HepG2 (cell line): ENCODE data around the gene MEGF6. TPM values are rescaled to one million over a fixed set of nuclear protein-coding genes. Genes with fewer than 3 reads are reported as not detected.

Source experiments
- ATAC-seq: fragments of 200-7000 bp; cut with Tn5 transposase; 3 replicates; pipeline ENCODE4 v1.9.1; 2020; ENCODE audit warnings: mild to moderate bottlenecking, moderate library complexity
- BruUV-seq: library from RNA; stranded (reverse); fragments of 400-500 nt; replicated peaks from 2 replicates; lab custom pipeline; 2021; lab: Mats Ljungman, UMichigan
- CTCF ChIA-PET: fragments of 300-600 bp; formaldehyde crosslinking; extraction: SDS; loops from one replicate; lab custom pipeline; 2021; ENCODE audit warnings: low total read pairs, inconsistent platforms, low intra/inter-chr PET ratio; lab: Yijun Ruan, JAX
- POLR2A ChIA-PET: fragments of 350-600 bp; sonication (Branson Sonifier 250); formaldehyde crosslinking; loops from one replicate; lab custom pipeline; 2020; ENCODE audit warnings: antibody characterized with exemption, inconsistent platforms; lab: Yijun Ruan, JAX
- DNase-seq: peaks from one replicate; pipeline ENCODE4 v3.0.0-alpha.2; 2015; ENCODE audit warnings: low spot score
- FAIRE-seq: peaks from 3 replicates; lab custom pipeline; 2011; peaks lifted over from hg19 to GRCh38; lab: Jason Lieb, UNC
- H2AFZ ChIP-seq: one replicate; pipeline ENCODE4 v1.6.1; 2011; ENCODE audit warnings: low read length, inconsistent platforms
- H3K27ac ChIP-seq: fragments of 300-600 bp; 3 replicates; pipeline ENCODE4 v1.8.0; 2011; ENCODE audit warnings: mixed run types, mild to moderate bottlenecking, mixed read lengths, low read length, inconsistent platforms; ENCODE audit not compliant: insufficient read depth; ENCODE audit errors: extremely low read length
- H3K27me3 ChIP-seq, 2 experiments: fragments of 200-600 bp in 1 of 2; 2 replicates in 1 of 2; 3 replicates in 1 of 2; pipeline versions ENCODE4 v1.6.0 to v1.8.0; 2011; ENCODE audit warnings: low read length in 2 of 2, mild to moderate bottlenecking in 2 of 2, moderate library complexity in 2 of 2, inconsistent platforms in 1 of 2; ENCODE audit not compliant: insufficient read depth in 2 of 2, control insufficient read depth in 1 of 2
- H3K36me3 ChIP-seq, 2 experiments: fragments of 200-600 bp in 1 of 2; replicated peaks in 1 of 2; 2 replicates in 1 of 2; 3 replicates in 1 of 2; pipeline versions ENCODE4 v1.5.1 to v1.8.0; 2011; ENCODE audit warnings: low read length in 2 of 2, inconsistent platforms in 1 of 2; ENCODE audit not compliant: insufficient read depth in 2 of 2, control insufficient read depth in 1 of 2
- H3K4me1 ChIP-seq: 2 replicates; pipeline ENCODE4 v1.5.1; 2012; ENCODE audit warnings: low read length, inconsistent platforms; ENCODE audit not compliant: insufficient read depth
- H3K4me2 ChIP-seq: 2 replicates; pipeline ENCODE4 v1.6.0; 2011; ENCODE audit warnings: low read depth, low read length, inconsistent platforms
- H3K4me3 ChIP-seq, 3 experiments: fragments of 200-600 bp in 1 of 3; sonication (generic), shearing (Covaris generic) in 1 of 3; replicated peaks in 1 of 3; 2 replicates each; pipeline ENCODE4 v1.5.1; 2011 to 2016; ENCODE audit warnings: low read length in 3 of 3, inconsistent platforms in 2 of 3, low read depth in 2 of 3, mild to moderate bottlenecking in 2 of 3, control low read depth in 1 of 3, mixed read lengths in 1 of 3; ENCODE audit not compliant: insufficient read depth in 1 of 3
- H3K79me2 ChIP-seq: one replicate; pipeline ENCODE4 v1.6.1; 2011; ENCODE audit warnings: low read length, inconsistent platforms; ENCODE audit not compliant: insufficient read depth
- H3K9ac ChIP-seq: 2 replicates; pipeline ENCODE4 v1.6.0; 2011; ENCODE audit warnings: mild to moderate bottlenecking, low read depth, low read length, inconsistent platforms; ENCODE audit not compliant: insufficient read depth
- H3K9me3 ChIP-seq: 2 replicates; pipeline ENCODE4 v1.5.1; 2012; ENCODE audit warnings: mild to moderate bottlenecking, low read length
- H4K20me1 ChIP-seq: 2 replicates; pipeline ENCODE4 v1.6.0; 2011; ENCODE audit warnings: inconsistent platforms, mild to moderate bottlenecking, low read length, moderate library complexity; ENCODE audit not compliant: insufficient read depth
- ARNT2 ChIP-seq: sonication (generic); formaldehyde crosslinking; IDR thresholded peaks from 2 replicates; pipeline ENCODE4 v1.8.0; 2022; ENCODE audit warnings: mild to moderate bottlenecking, low read depth, missing genetic modification reagents, moderate library complexity
- CCAR2 ChIP-seq: fragments of 200-400 bp; formaldehyde crosslinking; optimal IDR thresholded peaks from 2 replicates; pipeline ENCODE3; 2018; ENCODE audit warnings: low read depth, mild to moderate bottlenecking, low read length, moderate library complexity
- MEIS2 ChIP-seq: sonication (generic); formaldehyde crosslinking; IDR thresholded peaks from 2 replicates; pipeline ENCODE4 v1.9.0; 2021; ENCODE audit warnings: mild to moderate bottlenecking, missing genetic modification reagents
- PITX1 ChIP-seq: sonication (generic); formaldehyde crosslinking; IDR thresholded peaks from 2 replicates; pipeline ENCODE4 v1.5.1; 2020; ENCODE audit warnings: mild to moderate bottlenecking, missing genetic modification reagents
- TSC22D2 ChIP-seq: sonication (generic); formaldehyde crosslinking; IDR thresholded peaks from 2 replicates; pipeline ENCODE4 v1.5.1; 2020; ENCODE audit warnings: missing genetic modification reagents, mild to moderate bottlenecking, borderline replicate concordance
- ZMAT3 ChIP-seq: sonication (generic); formaldehyde crosslinking; conservative IDR thresholded peaks from 2 replicates; pipeline ENCODE4 v1.7.0; 2021; ENCODE audit warnings: missing genetic modification reagents
- ZNF619 ChIP-seq: sonication (generic); formaldehyde crosslinking; IDR thresholded peaks from 2 replicates; pipeline ENCODE4 v1.4.0; 2020; ENCODE audit warnings: mild to moderate bottlenecking, missing genetic modification reagents
- ZSCAN30 ChIP-seq: sonication (generic); formaldehyde crosslinking; IDR thresholded peaks from 2 replicates; pipeline ENCODE4 v1.5.0; 2020; ENCODE audit warnings: mild to moderate bottlenecking, missing genetic modification reagents
- WGBS: methylation state at CpG from one replicate; pipeline ENCODE4 v1.1.6; 2017; ENCODE audit warnings: low lambda C conversion rate; 5-methylcytosine and 5-hydroxymethylcytosine counted together
- in situ Hi-C: cut with HindIII; loops from 2 replicates; pipeline ENCODE4 v1.10.0; 2017; ENCODE audit warnings: low pct_unique_long_range_greater_than_20kb; ENCODE audit not compliant: extremely low pct_ligation_motif_present
- intact Hi-C: fragments of 100-400 bp; cut with micrococcal nuclease; formaldehyde crosslinking; loops from one replicate; pipeline ENCODE4 v1.10.0; 2022; ENCODE audit not compliant: unreplicated experiment
- polyA plus RNA-seq, 8 experiments: library from polyadenylated mRNA; depleted of rRNA in 3 of 8; stranded (reverse) in 7 of 8; unstranded in 1 of 8; fragments of >200 nt; fragmentation: Illumina TruSeq in 4 of 8; extraction: Trizol in 4 of 8; gene quantifications; 2 replicates each; pipeline versions ENCODE4 v1.2.1 to v1.2.3, GENCODE V29; 2011 to 2016; ENCODE audit warnings: low read depth in 4 of 8, missing spikeins in 1 of 8, mixed read lengths in 1 of 8; ENCODE audit not compliant: insufficient read depth in 1 of 8
- total RNA-seq, 5 experiments: library from RNA; depleted of rRNA; stranded (reverse); fragments of >200 nt; fragmentation: Illumina TruSeq; extraction: Trizol; gene quantifications; 2 replicates each; pipeline ENCODE4 v1.2.3, GENCODE V29; 2016; ENCODE audit warnings: low read depth in 1 of 5
- TF ChIP-seq, protein P1 (sequence below): sonication (generic); IDR thresholded peaks from 2 replicates; pipeline ENCODE4 v1.6.1; 2016; ENCODE audit warnings: low read depth, borderline replicate concordance
- TF ChIP-seq, protein P2 (sequence below): sonication (generic); formaldehyde crosslinking; IDR thresholded peaks from 2 replicates; pipeline ENCODE4 v1.4.0; 2020; ENCODE audit warnings: missing genetic modification reagents, borderline replicate concordance
- TF ChIP-seq, protein P3 (sequence below): sonication (generic); formaldehyde crosslinking; IDR thresholded peaks from 2 replicates; pipeline ENCODE4 v1.8.0; 2022; ENCODE audit warnings: mild to moderate bottlenecking, missing genetic modification reagents, borderline replicate concordance
- TF ChIP-seq, protein P4 (sequence below): sonication (generic); formaldehyde crosslinking; IDR thresholded peaks from 2 replicates; pipeline ENCODE4 v1.8.1; 2023; ENCODE audit warnings: mild to moderate bottlenecking, missing genetic modification reagents, borderline replicate concordance
- TF ChIP-seq, protein P5 (sequence below): sonication (generic); formaldehyde crosslinking; IDR thresholded peaks from 2 replicates; pipeline ENCODE4 v1.4.0; 2020; ENCODE audit warnings: missing genetic modification reagents

Gene MEGF6
- total and polyA plus RNA-seq, 2 of the 13 experiments (the other 11 are each of a cell fraction or from before 2014, with no cell fraction given), result 1.9 TPM

DNA sequence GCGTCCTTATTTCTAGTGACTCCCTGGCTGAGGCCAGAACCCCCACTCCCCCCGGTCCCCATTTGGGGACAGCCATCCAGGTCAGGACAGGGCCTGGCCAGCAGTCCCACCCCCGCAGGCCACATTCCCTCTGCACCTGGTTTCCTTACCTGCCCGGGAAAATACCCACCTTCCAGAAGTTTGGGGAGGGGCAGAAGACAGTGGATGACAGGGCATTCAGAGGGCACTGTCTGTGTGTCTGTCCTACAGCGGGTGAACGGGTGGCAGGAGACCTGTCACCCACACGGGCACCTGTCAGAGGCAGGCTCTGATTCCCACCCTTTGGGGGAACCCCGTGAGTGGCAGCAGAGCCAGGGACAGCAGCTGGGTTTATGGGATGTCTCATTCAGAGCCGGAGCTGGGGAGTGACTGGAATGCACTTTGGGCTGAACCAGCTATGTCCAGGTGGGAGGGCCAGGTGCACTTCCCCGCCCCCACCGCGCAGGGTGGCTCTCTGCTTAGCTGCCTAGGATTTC lies 154.8 kb downstream of the MEGF6 start:
- H3K79me2 ChIP-seq, result peaks cover 40% of the 10 kb centered on the region
- no peaks in the 10 kb centered on the region; a peak in 1 of 5 replicates for H3K36me3 ChIP-seq
- H3K9ac ChIP-seq, result peak overlapping the region; percentile 86
- ATAC-seq (peak; percentile 10; the same call in 2 of the 3 replicates), DNase-seq (peak; percentile 76), FAIRE-seq (no peak)
- no TSS peak for BruUV-seq
- no peak overlapping the region for H2AFZ ChIP-seq
- peak overlapping the region; percentile 98 for H3K27ac ChIP-seq
- CTCF ChIA-PET, result interaction anchor here (1.5 kb wide), 1 partner anchor 15 kb away, joined by 3 read pairs; no protein-coding TSS in a partner anchor
- intact Hi-C loops (no loop called here), in situ Hi-C loops (no loop called here)
- WGBS, result 0% methylated on average over 2 of the region's 12 CpGs
- H3K4me2 ChIP-seq, result peak overlapping the region; percentile 99
- no peaks in the 10 kb centered on the region; the same call in 1 of the 2 replicates for H4K20me1 ChIP-seq
- H3K4me1 ChIP-seq, result peaks cover 91% of the 10 kb centered on the region
- H3K27me3 ChIP-seq, result no peaks in the 10 kb centered on the region
- H3K4me3 ChIP-seq, result peak overlapping the region; percentile 67 to 79 (median 70)
- no peaks in the 10 kb centered on the region for H3K9me3 ChIP-seq
- POLR2A ChIA-PET, result interaction anchor here (0.6 to 11.4 kb wide), 12 partner anchors 9 to 1225 kb away, joined by 3 to 282 read pairs (median 4); no protein-coding TSS in a partner anchor
- TF ChIP-seq, protein P1, sequence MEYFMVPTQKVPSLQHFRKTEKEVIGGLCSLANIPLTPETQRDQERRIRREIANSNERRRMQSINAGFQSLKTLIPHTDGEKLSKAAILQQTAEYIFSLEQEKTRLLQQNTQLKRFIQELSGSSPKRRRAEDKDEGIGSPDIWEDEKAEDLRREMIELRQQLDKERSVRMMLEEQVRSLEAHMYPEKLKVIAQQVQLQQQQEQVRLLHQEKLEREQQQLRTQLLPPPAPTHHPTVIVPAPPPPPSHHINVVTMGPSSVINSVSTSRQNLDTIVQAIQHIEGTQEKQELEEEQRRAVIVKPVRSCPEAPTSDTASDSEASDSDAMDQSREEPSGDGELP, result peak; percentile 51; the same call in 1 of the 2 replicates
- TF ChIP-seq PITX1 (CRISPR knock-in tag) (peak; percentile 76), ZSCAN30 (CRISPR knock-in tag) (no peak), ZMAT3 (CRISPR knock-in tag) (0 out of 2 replicates have a peak, but pooled peaks have one; percentile 35), ZNF619 (CRISPR knock-in tag) (0 out of 2 replicates have a peak, but pooled peaks have one; percentile 4), ARNT2 (CRISPR knock-in tag) (no peak), CCAR2 (no peak), TSC22D2 (CRISPR knock-in tag) (no peak), MEIS2 (CRISPR knock-in tag) (no peak)
- TF ChIP-seq, protein P2, sequence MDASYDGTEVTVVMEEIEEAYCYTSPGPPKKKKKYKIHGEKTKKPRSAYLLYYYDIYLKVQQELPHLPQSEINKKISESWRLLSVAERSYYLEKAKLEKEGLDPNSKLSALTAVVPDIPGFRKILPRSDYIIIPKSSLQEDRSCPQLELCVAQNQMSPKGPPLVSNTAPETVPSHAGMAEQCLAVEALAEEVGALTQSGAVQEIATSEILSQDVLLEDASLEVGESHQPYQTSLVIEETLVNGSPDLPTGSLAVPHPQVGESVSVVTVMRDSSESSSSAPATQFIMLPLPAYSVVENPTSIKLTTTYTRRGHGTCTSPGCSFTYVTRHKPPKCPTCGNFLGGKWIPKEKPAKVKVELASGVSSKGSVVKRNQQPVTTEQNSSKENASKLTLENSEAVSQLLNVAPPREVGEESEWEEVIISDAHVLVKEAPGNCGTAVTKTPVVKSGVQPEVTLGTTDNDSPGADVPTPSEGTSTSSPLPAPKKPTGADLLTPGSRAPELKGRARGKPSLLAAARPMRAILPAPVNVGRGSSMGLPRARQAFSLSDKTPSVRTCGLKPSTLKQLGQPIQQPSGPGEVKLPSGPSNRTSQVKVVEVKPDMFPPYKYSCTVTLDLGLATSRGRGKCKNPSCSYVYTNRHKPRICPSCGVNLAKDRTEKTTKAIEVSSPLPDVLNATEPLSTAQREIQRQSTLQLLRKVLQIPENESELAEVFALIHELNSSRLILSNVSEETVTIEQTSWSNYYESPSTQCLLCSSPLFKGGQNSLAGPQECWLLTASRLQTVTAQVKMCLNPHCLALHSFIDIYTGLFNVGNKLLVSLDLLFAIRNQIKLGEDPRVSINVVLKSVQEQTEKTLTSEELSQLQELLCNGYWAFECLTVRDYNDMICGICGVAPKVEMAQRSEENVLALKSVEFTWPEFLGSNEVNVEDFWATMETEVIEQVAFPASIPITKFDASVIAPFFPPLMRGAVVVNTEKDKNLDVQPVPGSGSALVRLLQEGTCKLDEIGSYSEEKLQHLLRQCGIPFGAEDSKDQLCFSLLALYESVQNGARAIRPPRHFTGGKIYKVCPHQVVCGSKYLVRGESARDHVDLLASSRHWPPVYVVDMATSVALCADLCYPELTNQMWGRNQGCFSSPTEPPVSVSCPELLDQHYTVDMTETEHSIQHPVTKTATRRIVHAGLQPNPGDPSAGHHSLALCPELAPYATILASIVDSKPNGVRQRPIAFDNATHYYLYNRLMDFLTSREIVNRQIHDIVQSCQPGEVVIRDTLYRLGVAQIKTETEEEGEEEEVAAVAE (CRISPR knock-in tag), result 0 out of 2 replicates have a peak, but pooled peaks have one; percentile 8
- TF ChIP-seq, protein P3, sequence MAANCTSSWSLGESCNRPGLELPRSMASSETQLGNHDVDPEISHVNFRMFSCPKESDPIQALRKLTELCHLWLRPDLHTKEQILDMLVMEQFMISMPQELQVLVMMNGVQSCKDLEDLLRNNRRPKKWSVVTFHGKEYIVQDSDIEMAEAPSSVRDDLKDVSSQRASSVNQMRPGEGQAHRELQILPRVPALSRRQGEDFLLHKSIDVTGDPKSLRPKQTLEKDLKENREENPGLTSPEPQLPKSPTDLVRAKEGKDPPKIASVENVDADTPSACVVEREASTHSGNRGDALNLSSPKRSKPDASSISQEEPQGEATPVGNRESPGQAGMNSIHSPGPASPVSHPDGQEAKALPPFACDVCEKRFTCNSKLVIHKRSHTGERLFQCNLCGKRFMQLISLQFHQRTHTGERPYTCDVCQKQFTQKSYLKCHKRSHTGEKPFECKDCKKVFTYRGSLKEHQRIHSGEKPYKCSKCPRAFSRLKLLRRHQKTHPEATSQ, result 0 out of 2 replicates have a peak, but pooled peaks have one; percentile 44
- TF ChIP-seq, protein P4, sequence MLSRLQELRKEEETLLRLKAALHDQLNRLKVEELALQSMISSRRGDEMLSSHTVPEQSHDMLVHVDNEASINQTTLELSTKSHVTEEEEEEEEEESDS (CRISPR knock-in tag), result peak; percentile 16; the same call in 1 of the 2 replicates
- TF ChIP-seq, protein P5, sequence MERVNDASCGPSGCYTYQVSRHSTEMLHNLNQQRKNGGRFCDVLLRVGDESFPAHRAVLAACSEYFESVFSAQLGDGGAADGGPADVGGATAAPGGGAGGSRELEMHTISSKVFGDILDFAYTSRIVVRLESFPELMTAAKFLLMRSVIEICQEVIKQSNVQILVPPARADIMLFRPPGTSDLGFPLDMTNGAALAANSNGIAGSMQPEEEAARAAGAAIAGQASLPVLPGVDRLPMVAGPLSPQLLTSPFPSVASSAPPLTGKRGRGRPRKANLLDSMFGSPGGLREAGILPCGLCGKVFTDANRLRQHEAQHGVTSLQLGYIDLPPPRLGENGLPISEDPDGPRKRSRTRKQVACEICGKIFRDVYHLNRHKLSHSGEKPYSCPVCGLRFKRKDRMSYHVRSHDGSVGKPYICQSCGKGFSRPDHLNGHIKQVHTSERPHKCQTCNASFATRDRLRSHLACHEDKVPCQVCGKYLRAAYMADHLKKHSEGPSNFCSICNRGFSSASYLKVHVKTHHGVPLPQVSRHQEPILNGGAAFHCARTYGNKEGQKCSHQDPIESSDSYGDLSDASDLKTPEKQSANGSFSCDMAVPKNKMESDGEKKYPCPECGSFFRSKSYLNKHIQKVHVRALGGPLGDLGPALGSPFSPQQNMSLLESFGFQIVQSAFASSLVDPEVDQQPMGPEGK (CRISPR knock-in tag), result peak; percentile 79
